K562 (cell line): ENCODE measurements around the gene CLDN24. TPM values are rescaled to one million over a fixed set of nuclear protein-coding genes. Genes with fewer than 3 reads are reported as not detected.

ENCODE experiments used
- ETS2 ChIP-seq: IDR thresholded peaks from 2 replicates; pipeline ENCODE4 v1.6.1; 2016; ENCODE audit warnings: borderline replicate concordance, missing genetic modification characterization, mild to moderate bottlenecking, moderate library complexity, missing compliant biosample characterization; ENCODE audit not compliant: poor library complexity, severe bottlenecking
- HNRNPLL ChIP-seq: fragments of 200-400 bp; formaldehyde crosslinking; IDR thresholded peaks from 2 replicates; pipeline ENCODE4 v1.6.1; 2017; ENCODE audit warnings: low read length, low read depth, mild to moderate bottlenecking; ENCODE audit not compliant: poor library complexity, severe bottlenecking
- MED1 ChIP-seq: sonication (generic); formaldehyde crosslinking; IDR thresholded peaks from 2 replicates; pipeline ENCODE4 v1.8.1; 2023; ENCODE audit warnings: missing genetic modification reagents, borderline replicate concordance
- NCOA6 ChIP-seq: fragments of 450-650 bp; IDR thresholded peaks from 2 replicates; pipeline ENCODE4 v1.6.1; 2017; ENCODE audit warnings: mild to moderate bottlenecking
- NR3C1 ChIP-seq: sonication (generic); formaldehyde crosslinking; IDR thresholded peaks from 2 replicates; pipeline ENCODE4 v1.8.1; 2022; ENCODE audit warnings: missing genetic modification reagents
- SMAD2 ChIP-seq: fragments of 150-350 bp; IDR thresholded peaks from 2 replicates; pipeline ENCODE4 v1.6.1; 2014; ENCODE audit warnings: low read depth, mild to moderate bottlenecking, low read length
- SMARCE1 ChIP-seq: fragments of 450-650 bp; IDR thresholded peaks from 2 replicates; pipeline ENCODE4 v1.7.1; 2016; ENCODE audit warnings: mild to moderate bottlenecking
- ZBTB17 ChIP-seq: fragments of 450-650 bp; formaldehyde crosslinking; IDR thresholded peaks from 2 replicates; pipeline ENCODE4 v1.4.0; 2020; ENCODE audit warnings: mild to moderate bottlenecking
- ZNF212 ChIP-seq: fragments of 450-650 bp; formaldehyde crosslinking; IDR thresholded peaks from 2 replicates; pipeline ENCODE4 v1.4.0; 2020; ENCODE audit warnings: mild to moderate bottlenecking
- ZNF668 ChIP-seq: fragments of 250-450 bp; sonication (Bioruptor Pico); IDR thresholded peaks from 2 replicates; pipeline ENCODE4 v1.8.0; 2022; ENCODE audit warnings: mild to moderate bottlenecking, inconsistent platforms
- ZNF707 ChIP-seq: fragments of 250-450 bp; sonication (Bioruptor Pico); conservative IDR thresholded peaks from 2 replicates; pipeline ENCODE4 v1.8.0; 2022; ENCODE audit warnings: inconsistent platforms, mild to moderate bottlenecking, moderate library complexity
- ZNF75A ChIP-seq: fragments of 450-650 bp; formaldehyde crosslinking; IDR thresholded peaks from 2 replicates; pipeline ENCODE4 v1.4.0; 2020; ENCODE audit warnings: mild to moderate bottlenecking
- ZNF77 ChIP-seq: fragments of 250-450 bp; sonication (Bioruptor Pico); IDR thresholded peaks from 2 replicates; pipeline ENCODE4 v1.5.0; 2020
- polyA plus RNA-seq, 8 experiments: library from polyadenylated mRNA; depleted of rRNA in 4 of 8; stranded (reverse) in 5 of 8; unstranded in 3 of 8; fragments of >200 nt; fragmentation: Nextera tagmentation in 2 of 8; fragmentation: Illumina TruSeq in 1 of 8; extraction: Ambion mirVana in 2 of 8; extraction: Trizol in 1 of 8; gene quantifications; 2 replicates each; pipeline versions ENCODE4 v1.2.1 to v1.2.3, GENCODE V29; 2011 to 2014; ENCODE audit warnings: inconsistent platforms in 1 of 8, missing spikeins in 1 of 8
- total RNA-seq, 7 experiments: library from RNA; depleted of rRNA in 6 of 7; stranded (reverse); fragments of >200 nt in 6 of 7; fragmentation: Illumina TruSeq in 2 of 7; extraction: Trizol in 2 of 7; gene quantifications; 2 replicates each; pipeline versions ENCODE4 v1.2.1 to v1.2.3, GENCODE V29; 2011 to 2021; ENCODE audit warnings: low replicate concordance in 1 of 7
- TF ChIP-seq, protein P1 (sequence below), 2 experiments: fragments of 450-650 bp; IDR thresholded peaks; 2 replicates each; pipeline ENCODE4 v1.6.1; 2016; ENCODE audit warnings: mild to moderate bottlenecking in 2 of 2, borderline replicate concordance in 1 of 2, low read depth in 1 of 2, moderate library complexity in 1 of 2
- TF ChIP-seq, protein P2 (sequence below): fragments of 250-450 bp; sonication (Bioruptor Pico); IDR thresholded peaks from 2 replicates; pipeline ENCODE4 v1.8.0; 2021; ENCODE audit warnings: mild to moderate bottlenecking, moderate library complexity
- TF ChIP-seq, protein P3 (sequence below), 2 experiments: fragments of 200-800 bp in 1 of 2; sonication (Bioruptor generic) in 1 of 2; sonication (generic) in 1 of 2; formaldehyde crosslinking in 1 of 2; IDR thresholded peaks in 1 of 2; conservative IDR thresholded peaks in 1 of 2; 2 replicates each; pipeline versions ENCODE4 v1.5.0 to v1.6.1; 2016 to 2020; ENCODE audit warnings: missing compliant biosample characterization in 1 of 2, missing genetic modification characterization in 1 of 2, missing genetic modification reagents in 1 of 2
- TF ChIP-seq, protein P4 (sequence below): fragments of 250-450 bp; sonication (Bioruptor Pico); IDR thresholded peaks from 2 replicates; pipeline ENCODE4 v1.5.0; 2021

CLDN24 gene
- total and polyA plus RNA-seq, 9 of the 15 experiments (the other 6 are each of a cell fraction or from before 2014, with no cell fraction given), result not detected

DNA sequence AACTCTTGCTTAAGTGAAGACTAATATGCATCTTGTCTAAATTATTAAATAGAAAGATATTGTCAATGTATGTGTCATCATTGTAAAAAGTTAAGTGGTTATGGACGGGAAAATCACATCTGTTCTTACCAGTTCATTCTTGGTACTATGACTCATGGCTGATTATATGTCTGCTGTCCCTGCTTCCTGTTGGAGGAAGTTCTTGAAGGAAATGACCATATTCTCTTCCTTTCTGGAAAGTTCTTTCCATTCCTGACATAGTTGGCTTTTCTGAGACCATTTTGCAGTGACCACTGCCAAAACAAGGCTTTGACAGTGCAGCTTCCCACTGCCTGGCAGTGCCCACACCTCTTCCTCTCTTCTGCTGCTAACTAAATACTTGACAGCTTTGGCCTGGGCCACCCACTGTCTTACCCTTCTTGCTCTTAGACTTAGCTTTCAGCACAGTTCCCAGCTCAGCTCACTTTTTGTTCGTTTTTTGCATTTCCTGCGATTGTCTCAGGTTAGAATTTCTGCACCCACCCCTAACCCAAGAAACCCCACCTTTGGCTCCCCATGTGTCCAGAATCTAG, 13.2 kb upstream of the CLDN24 start (continued):
- TF ChIP-seq, protein P1, sequence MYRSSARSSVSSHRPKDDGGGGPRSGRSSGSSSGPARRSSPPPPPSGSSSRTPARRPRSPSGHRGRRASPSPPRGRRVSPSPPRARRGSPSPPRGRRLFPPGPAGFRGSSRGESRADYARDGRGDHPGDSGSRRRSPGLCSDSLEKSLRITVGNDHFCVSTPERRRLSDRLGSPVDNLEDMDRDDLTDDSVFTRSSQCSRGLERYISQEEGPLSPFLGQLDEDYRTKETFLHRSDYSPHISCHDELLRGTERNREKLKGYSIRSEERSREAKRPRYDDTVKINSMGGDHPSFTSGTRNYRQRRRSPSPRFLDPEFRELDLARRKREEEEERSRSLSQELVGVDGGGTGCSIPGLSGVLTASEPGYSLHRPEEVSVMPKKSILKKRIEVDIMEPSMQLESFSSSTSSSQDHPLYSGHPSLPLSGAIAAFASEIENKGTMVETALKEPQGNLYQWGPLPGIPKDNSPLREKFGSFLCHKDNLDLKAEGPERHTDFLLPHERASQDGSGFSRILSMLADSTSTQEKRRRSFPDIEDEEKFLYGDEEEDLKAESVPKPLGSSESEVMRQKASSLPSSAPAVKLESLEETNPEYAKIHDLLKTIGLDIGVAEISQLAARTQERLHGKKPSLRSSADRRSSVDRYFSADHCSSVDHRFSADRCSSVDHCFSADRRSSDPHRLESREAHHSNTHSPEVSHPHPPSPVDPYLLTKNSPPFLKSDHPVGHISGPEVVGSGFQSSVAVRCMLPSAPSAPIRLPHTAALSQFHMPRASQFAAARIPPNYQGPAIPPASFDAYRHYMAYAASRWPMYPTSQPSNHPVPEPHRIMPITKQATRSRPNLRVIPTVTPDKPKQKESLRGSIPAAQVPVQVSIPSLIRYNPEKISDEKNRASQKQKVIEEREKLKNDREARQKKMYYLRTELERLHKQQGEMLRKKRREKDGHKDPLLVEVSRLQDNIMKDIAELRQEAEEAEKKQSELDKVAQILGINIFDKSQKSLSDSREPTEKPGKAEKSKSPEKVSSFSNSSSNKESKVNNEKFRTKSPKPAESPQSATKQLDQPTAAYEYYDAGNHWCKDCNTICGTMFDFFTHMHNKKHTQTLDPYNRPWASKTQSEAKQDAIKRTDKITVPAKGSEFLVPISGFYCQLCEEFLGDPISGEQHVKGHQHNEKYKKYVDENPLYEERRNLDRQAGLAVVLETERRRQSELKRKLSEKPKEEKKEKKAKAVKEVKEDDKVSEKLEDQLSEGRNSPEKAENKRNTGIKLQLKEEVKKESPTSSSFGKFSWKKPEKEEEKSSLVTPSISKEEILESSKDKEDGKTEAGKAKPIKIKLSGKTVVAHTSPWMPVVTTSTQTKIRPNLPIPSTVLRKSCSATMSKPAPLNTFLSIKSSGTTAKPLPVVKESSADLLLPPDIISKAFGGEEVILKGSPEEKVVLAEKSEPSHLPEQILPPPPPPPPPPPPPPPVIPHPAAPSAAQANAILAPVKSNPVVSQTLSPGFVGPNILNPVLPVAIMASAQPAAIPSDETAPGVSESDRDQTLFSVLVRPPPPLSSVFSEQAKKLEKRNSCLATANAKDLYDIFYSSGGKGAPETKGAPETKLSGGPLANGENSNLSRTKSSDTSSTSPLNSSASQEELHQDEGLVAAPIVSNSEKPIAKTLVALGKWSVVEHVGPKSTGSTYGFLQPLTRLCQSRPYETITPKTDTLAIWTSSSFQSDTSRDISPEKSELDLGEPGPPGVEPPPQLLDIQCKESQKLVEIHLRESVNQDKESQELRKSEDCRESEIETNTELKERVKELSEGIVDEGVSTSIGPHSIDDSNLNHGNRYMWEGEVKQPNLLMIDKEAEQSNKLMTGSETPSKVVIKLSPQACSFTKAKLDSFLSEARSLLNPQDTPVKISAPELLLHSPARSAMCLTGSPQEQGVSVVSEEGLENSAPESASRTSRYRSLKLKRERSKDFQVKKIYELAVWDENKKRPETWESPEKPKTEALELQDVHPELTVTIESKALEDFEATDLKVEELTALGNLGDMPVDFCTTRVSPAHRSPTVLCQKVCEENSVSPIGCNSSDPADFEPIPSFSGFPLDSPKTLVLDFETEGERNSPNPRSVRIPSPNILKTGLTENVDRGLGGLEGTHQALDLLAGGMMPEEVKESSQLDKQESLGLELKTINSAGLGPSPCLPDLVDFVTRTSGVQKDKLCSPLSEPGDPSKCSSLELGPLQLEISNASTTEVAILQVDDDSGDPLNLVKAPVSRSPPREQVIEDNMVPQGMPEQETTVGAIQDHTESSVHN (IDR thresholded peaks at IDR 0.05; ENCODE audit: borderline replicate concordance in 1 of 2, low read depth in 1 of 2), result no peak
- TF ChIP-seq, protein P2, sequence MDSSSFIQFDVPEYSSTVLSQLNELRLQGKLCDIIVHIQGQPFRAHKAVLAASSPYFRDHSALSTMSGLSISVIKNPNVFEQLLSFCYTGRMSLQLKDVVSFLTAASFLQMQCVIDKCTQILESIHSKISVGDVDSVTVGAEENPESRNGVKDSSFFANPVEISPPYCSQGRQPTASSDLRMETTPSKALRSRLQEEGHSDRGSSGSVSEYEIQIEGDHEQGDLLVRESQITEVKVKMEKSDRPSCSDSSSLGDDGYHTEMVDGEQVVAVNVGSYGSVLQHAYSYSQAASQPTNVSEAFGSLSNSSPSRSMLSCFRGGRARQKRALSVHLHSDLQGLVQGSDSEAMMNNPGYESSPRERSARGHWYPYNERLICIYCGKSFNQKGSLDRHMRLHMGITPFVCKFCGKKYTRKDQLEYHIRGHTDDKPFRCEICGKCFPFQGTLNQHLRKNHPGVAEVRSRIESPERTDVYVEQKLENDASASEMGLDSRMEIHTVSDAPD, result no peak
- TF ChIP-seq MED1 (CRISPR knock-in tag) (no peak), ZNF707 (no peak), NR3C1 (CRISPR knock-in tag) (no peak), ZNF668 (CRISPR knock-in tag) (no peak), ZNF75A (CRISPR knock-in tag) (no peak), ZNF77 (CRISPR knock-in tag) (no peak), SMARCE1 (0 out of 2 replicates have a peak, but pooled peaks have one; percentile 46), ETS2 (no peak), SMAD2 (no peak), HNRNPLL (no peak), NCOA6 (no peak), ZBTB17 (CRISPR knock-in tag) (no peak), ZNF212 (CRISPR knock-in tag) (no peak)
- TF ChIP-seq, protein P3, sequence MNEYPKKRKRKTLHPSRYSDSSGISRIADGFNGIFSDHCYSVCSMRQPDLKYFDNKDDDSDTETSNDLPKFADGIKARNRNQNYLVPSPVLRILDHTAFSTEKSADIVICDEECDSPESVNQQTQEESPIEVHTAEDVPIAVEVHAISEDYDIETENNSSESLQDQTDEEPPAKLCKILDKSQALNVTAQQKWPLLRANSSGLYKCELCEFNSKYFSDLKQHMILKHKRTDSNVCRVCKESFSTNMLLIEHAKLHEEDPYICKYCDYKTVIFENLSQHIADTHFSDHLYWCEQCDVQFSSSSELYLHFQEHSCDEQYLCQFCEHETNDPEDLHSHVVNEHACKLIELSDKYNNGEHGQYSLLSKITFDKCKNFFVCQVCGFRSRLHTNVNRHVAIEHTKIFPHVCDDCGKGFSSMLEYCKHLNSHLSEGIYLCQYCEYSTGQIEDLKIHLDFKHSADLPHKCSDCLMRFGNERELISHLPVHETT (CRISPR knock-in tag; conservative IDR thresholded peaks at IDR 0.05 in 1 of 2, IDR thresholded peaks at IDR 0.05 in 1 of 2), result no peak
- TF ChIP-seq, protein P4, sequence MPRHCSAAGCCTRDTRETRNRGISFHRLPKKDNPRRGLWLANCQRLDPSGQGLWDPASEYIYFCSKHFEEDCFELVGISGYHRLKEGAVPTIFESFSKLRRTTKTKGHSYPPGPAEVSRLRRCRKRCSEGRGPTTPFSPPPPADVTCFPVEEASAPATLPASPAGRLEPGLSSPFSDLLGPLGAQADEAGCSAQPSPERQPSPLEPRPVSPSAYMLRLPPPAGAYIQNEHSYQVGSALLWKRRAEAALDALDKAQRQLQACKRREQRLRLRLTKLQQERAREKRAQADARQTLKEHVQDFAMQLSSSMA, result no peak
